Measurements from ENCODE around the gene ZNF329. TPM values are rescaled to one million over a fixed set of nuclear protein-coding genes. Genes with fewer than 3 reads are reported as not detected.

The ZNF329 gene
- total and polyA plus RNA-seq, 2 experiments from 2014 or later = 2.7 to 16.9 TPM

GRCh38 chr19:58166708-58167280 lies 16.2 kb upstream of the ZNF329 start:
- Histone ChIP-seq H4K20me1 (replicated peaks; ENCODE audit: insufficient read depth) (no peaks in the 10 kb centered on the region), H2AFZ (no peak overlapping the region), H3K27ac (ENCODE audit: low read depth) (no peak overlapping the region), H3K4me1 (ENCODE audit: insufficient read depth) (no peaks in the 10 kb centered on the region), H3K27me3 (ENCODE audit: insufficient read depth) (no peaks in the 10 kb centered on the region), H3K9me2 (ENCODE audit: insufficient read depth) (no peaks in the 10 kb centered on the region), H3K36me3 (ENCODE audit: insufficient read depth) (0 out of 2 replicates have a peak, but pooled peaks cover 3% of the 10 kb centered on the region), H3K4me2 (no peak overlapping the region), H3K4me3 (no peak overlapping the region), H3F3A (replicated peaks; ENCODE audit: low read depth) (no peaks in the 10 kb centered on the region), H3K79me2 (replicated peaks; ENCODE audit: insufficient read depth) (no peaks in the 10 kb centered on the region)
- ATAC-seq (no peak), DNase-seq (ENCODE audit: low spot score) (no peak)
- Mint-ChIP-seq H3K4me3 (no peak overlapping the region), H3K36me3 (ENCODE audit: low read depth) (peaks cover 39% of the 10 kb centered on the region), H3K4me1 (no peaks in the 10 kb centered on the region; the same call in 2 of the 3 replicates), H3K27ac (no peak overlapping the region), H3K27me3 (ENCODE audit: insufficient read depth, low read depth, poor library complexity) (peaks cover 9% of the 10 kb centered on the region), H3K9me3 (peaks cover 89% of the 10 kb centered on the region)
- TF ChIP-seq, protein P1, sequence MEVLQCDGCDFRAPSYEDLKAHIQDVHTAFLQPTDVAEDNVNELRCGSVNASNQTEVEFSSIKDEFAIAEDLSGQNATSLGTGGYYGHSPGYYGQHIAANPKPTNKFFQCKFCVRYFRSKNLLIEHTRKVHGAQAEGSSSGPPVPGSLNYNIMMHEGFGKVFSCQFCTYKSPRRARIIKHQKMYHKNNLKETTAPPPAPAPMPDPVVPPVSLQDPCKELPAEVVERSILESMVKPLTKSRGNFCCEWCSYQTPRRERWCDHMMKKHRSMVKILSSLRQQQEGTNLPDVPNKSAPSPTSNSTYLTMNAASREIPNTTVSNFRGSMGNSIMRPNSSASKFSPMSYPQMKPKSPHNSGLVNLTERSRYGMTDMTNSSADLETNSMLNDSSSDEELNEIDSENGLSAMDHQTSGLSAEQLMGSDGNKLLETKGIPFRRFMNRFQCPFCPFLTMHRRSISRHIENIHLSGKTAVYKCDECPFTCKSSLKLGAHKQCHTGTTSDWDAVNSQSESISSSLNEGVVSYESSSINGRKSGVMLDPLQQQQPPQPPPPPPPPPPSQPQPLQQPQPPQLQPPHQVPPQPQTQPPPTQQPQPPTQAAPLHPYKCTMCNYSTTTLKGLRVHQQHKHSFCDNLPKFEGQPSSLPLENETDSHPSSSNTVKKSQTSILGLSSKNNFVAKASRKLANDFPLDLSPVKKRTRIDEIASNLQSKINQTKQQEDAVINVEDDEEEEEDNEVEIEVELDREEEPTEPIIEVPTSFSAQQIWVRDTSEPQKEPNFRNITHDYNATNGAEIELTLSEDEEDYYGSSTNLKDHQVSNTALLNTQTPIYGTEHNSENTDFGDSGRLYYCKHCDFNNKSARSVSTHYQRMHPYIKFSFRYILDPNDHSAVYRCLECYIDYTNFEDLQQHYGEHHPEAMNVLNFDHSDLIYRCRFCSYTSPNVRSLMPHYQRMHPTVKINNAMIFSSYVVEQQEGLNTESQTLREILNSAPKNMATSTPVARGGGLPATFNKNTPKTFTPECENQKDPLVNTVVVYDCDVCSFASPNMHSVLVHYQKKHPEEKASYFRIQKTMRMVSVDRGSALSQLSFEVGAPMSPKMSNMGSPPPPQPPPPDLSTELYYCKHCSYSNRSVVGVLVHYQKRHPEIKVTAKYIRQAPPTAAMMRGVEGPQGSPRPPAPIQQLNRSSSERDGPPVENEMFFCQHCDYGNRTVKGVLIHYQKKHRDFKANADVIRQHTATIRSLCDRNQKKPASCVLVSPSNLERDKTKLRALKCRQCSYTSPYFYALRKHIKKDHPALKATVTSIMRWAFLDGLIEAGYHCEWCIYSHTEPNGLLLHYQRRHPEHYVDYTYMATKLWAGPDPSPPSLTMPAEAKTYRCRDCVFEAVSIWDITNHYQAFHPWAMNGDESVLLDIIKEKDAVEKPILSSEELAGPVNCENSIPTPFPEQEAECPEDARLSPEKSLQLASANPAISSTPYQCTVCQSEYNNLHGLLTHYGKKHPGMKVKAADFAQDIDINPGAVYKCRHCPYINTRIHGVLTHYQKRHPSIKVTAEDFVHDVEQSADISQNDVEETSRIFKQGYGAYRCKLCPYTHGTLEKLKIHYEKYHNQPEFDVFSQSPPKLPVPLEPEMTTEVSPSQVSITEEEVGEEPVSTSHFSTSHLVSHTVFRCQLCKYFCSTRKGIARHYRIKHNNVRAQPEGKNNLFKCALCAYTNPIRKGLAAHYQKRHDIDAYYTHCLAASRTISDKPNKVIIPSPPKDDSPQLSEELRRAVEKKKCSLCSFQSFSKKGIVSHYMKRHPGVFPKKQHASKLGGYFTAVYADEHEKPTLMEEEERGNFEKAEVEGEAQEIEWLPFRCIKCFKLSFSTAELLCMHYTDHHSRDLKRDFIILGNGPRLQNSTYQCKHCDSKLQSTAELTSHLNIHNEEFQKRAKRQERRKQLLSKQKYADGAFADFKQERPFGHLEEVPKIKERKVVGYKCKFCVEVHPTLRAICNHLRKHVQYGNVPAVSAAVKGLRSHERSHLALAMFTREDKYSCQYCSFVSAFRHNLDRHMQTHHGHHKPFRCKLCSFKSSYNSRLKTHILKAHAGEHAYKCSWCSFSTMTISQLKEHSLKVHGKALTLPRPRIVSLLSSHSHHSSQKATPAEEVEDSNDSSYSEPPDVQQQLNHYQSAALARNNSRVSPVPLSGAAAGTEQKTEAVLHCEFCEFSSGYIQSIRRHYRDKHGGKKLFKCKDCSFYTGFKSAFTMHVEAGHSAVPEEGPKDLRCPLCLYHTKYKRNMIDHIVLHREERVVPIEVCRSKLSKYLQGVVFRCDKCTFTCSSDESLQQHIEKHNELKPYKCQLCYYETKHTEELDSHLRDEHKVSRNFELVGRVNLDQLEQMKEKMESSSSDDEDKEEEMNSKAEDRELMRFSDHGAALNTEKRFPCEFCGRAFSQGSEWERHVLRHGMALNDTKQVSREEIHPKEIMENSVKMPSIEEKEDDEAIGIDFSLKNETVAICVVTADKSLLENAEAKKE (CRISPR knock-in tag; IDR thresholded peaks at IDR 0.05) = no peak
- TF ChIP-seq CREB1 (CRISPR knock-in tag; IDR thresholded peaks at IDR 0.05; ENCODE audit: low read depth) (no peak), EZH2 (IDR thresholded peaks at IDR 0.05; ENCODE audit: low read depth, unreplicated experiment) (no peak)

- H3K36me3 ChIP-seq (ENCODE audit: insufficient read depth) = 0 out of 2 replicates have a peak, but pooled peaks cover 3% of the 10 kb centered on the region
- no peak for DNase-seq (ENCODE audit: low spot score)
- Mint-ChIP-seq H3K4me1 (no peaks in the 10 kb centered on the region; the same call in 2 of the 3 replicates), H3K4me3 (no peak overlapping the region), H3K27ac (no peak overlapping the region), H3K36me3 (ENCODE audit: low read depth) (peaks cover 40% of the 10 kb centered on the region), H3K27me3 (ENCODE audit: insufficient read depth, low read depth, poor library complexity) (peaks cover 9% of the 10 kb centered on the region), H3K9me3 (peaks cover 88% of the 10 kb centered on the region)
- H3K27me3 ChIP-seq (ENCODE audit: insufficient read depth) = no peaks in the 10 kb centered on the region
- H3K4me3 ChIP-seq = no peak overlapping the region
- no peak overlapping the region for H3K27ac ChIP-seq (ENCODE audit: low read depth)
- H4K20me1 ChIP-seq (replicated peaks; ENCODE audit: insufficient read depth) = no peaks in the 10 kb centered on the region
- no peak overlapping the region for H2AFZ ChIP-seq
- H3K9me2 ChIP-seq (ENCODE audit: insufficient read depth) = no peaks in the 10 kb centered on the region
- no peak for ATAC-seq
- H3K4me1 ChIP-seq (ENCODE audit: insufficient read depth) = no peaks in the 10 kb centered on the region
- no peak overlapping the region for H3K4me2 ChIP-seq
- no peaks in the 10 kb centered on the region for H3F3A ChIP-seq (replicated peaks; ENCODE audit: low read depth)
- no peaks in the 10 kb centered on the region for H3K79me2 ChIP-seq (replicated peaks; ENCODE audit: insufficient read depth)
- TF ChIP-seq REST (IDR thresholded peaks at IDR 0.05; ENCODE audit: unreplicated experiment) (no peak), STAT1 (IDR thresholded peaks at IDR 0.05; ENCODE audit: unreplicated experiment) (no peak), ETS1 (IDR thresholded peaks at IDR 0.05) (no peak), JUNB (IDR thresholded peaks at IDR 0.05; ENCODE audit: unreplicated experiment) (no peak), ZNF331 (CRISPR knock-in tag; IDR thresholded peaks at IDR 0.05; ENCODE audit: low read depth) (no peak), ZNF114 (CRISPR knock-in tag; IDR thresholded peaks at IDR 0.05) (no peak), EZH2phosphoT487 (IDR thresholded peaks at IDR 0.05; ENCODE audit: unreplicated experiment) (no peak), POLR2AphosphoS5 (IDR thresholded peaks at IDR 0.05; ENCODE audit: low read depth) (no peak), CREB1 (CRISPR knock-in tag; IDR thresholded peaks at IDR 0.05; ENCODE audit: low read depth) (no peak)
Observed at GRCh38 chr19:58166268-58166667, 15.7 kb upstream of the ZNF329 start.
